ENCODE measurements around the gene KRT9. TPM values are rescaled to one million over a fixed set of nuclear protein-coding genes. Genes with fewer than 3 reads are reported as not detected.

The KRT9 gene
- polyA plus RNA-seq, 2 donors = 0.12 to 0.24 TPM

GRCh38 chr17:41532947-41533570, 38.8 kb downstream of the KRT9 start:
- H3K4me3 ChIP-seq (ENCODE audit: low read depth in 1 of 2, low read length in 2 of 2) = no peak overlapping the region
- H3K27me3 ChIP-seq (ENCODE audit: control insufficient read depth in 1 of 2, insufficient read depth in 2 of 2, low read length in 2 of 2) = no peaks in the 10 kb centered on the region
- WGBS, 2 donors = 74 to 76% methylated on average over 9 of the region's 9 CpGs
- H3K4me1 ChIP-seq (ENCODE audit: control insufficient read depth in 2 of 2, insufficient read depth in 2 of 2, low read length in 1 of 2) = peaks cover 2 to 17% of the 10 kb centered on the region in 2 donors
- peaks cover 0 to 2% of the 10 kb centered on the region in 2 donors for H3K9me3 ChIP-seq (ENCODE audit: control insufficient read depth in 2 of 2, insufficient read depth in 1 of 2, low read depth in 1 of 2, low read length in 1 of 2)
- H3K27ac ChIP-seq (ENCODE audit: low read depth in 2 of 2, low read length in 1 of 2) = peak overlapping the region in 1 of 2 donors; percentile 43
- no peaks in the 10 kb centered on the region for H3K36me3 ChIP-seq (ENCODE audit: control insufficient read depth in 2 of 2, insufficient read depth in 2 of 2, low read length in 1 of 2)

GRCh38 chr17:41531993-41532392, 39.9 kb downstream of the KRT9 start:
- Histone ChIP-seq H3K4me1 (ENCODE audit: control insufficient read depth in 2 of 2, insufficient read depth in 2 of 2, low read length in 1 of 2) (peaks cover 2 to 24% of the 10 kb centered on the region in 2 donors), H3K27ac (ENCODE audit: low read depth in 2 of 2, low read length in 1 of 2) (no peak overlapping the region), H3K9me3 (ENCODE audit: control insufficient read depth in 2 of 2, insufficient read depth in 1 of 2, low read depth in 1 of 2, low read length in 1 of 2) (peaks cover 0 to 2% of the 10 kb centered on the region in 2 donors), H3K27me3 (ENCODE audit: control insufficient read depth in 1 of 2, insufficient read depth in 2 of 2, low read length in 2 of 2) (no peaks in the 10 kb centered on the region), H3K36me3 (ENCODE audit: control insufficient read depth in 2 of 2, insufficient read depth in 2 of 2, low read length in 1 of 2) (no peaks in the 10 kb centered on the region), H3K4me3 (ENCODE audit: low read depth in 1 of 2, low read length in 2 of 2) (no peak overlapping the region)
- 67 to 77% methylated on average over 1 of the region's 1 CpG for WGBS, 2 donors

GRCh38 chr17:41530062-41531048, 41.5 kb downstream of the KRT9 start:
- peaks cover 0 to 14% of the 10 kb centered on the region in 2 donors for H3K4me1 ChIP-seq (ENCODE audit: control insufficient read depth in 2 of 2, insufficient read depth in 2 of 2, low read length in 1 of 2)
- H3K27ac ChIP-seq (ENCODE audit: low read depth in 2 of 2, low read length in 1 of 2) = no peak overlapping the region
- no peaks in the 10 kb centered on the region for H3K9me3 ChIP-seq (ENCODE audit: control insufficient read depth in 2 of 2, insufficient read depth in 1 of 2, low read depth in 1 of 2, low read length in 1 of 2)
- H3K36me3 ChIP-seq (ENCODE audit: control insufficient read depth in 2 of 2, insufficient read depth in 2 of 2, low read length in 1 of 2) = no peaks in the 10 kb centered on the region
- WGBS, 2 donors = 67 to 74% methylated on average over 8 of the region's 8 CpGs
- no peak overlapping the region for H3K4me3 ChIP-seq (ENCODE audit: low read depth in 1 of 2, low read length in 2 of 2)
- H3K27me3 ChIP-seq (ENCODE audit: control insufficient read depth in 1 of 2, insufficient read depth in 2 of 2, low read length in 2 of 2) = no peaks in the 10 kb centered on the region

GRCh38 chr17:41529491-41529915, 42.4 kb downstream of the KRT9 start:
- peak overlapping the region in 1 of 2 donors; percentile 15 for H3K4me3 ChIP-seq (ENCODE audit: low read depth in 1 of 2, low read length in 2 of 2)
- H3K27ac ChIP-seq (ENCODE audit: low read depth in 2 of 2, low read length in 1 of 2) = peak overlapping the region; percentile 48 to 78
- peaks cover 0 to 14% of the 10 kb centered on the region in 2 donors for H3K4me1 ChIP-seq (ENCODE audit: control insufficient read depth in 2 of 2, insufficient read depth in 2 of 2, low read length in 1 of 2)
- H3K9me3 ChIP-seq (ENCODE audit: control insufficient read depth in 2 of 2, insufficient read depth in 1 of 2, low read depth in 1 of 2, low read length in 1 of 2) = no peaks in the 10 kb centered on the region
- H3K27me3 ChIP-seq (ENCODE audit: control insufficient read depth in 1 of 2, insufficient read depth in 2 of 2, low read length in 2 of 2) = no peaks in the 10 kb centered on the region
- 56 to 69% methylated on average over 5 of the region's 5 CpGs for WGBS, 2 donors
- H3K36me3 ChIP-seq (ENCODE audit: control insufficient read depth in 2 of 2, insufficient read depth in 2 of 2, low read length in 1 of 2) = no peaks in the 10 kb centered on the region

GRCh38 chr17:41528959-41529353, 42.9 kb downstream of the KRT9 start:
- H3K9me3 ChIP-seq (ENCODE audit: control insufficient read depth in 2 of 2, insufficient read depth in 1 of 2, low read depth in 1 of 2, low read length in 1 of 2) = no peaks in the 10 kb centered on the region
- peaks cover 0 to 14% of the 10 kb centered on the region in 2 donors for H3K4me1 ChIP-seq (ENCODE audit: control insufficient read depth in 2 of 2, insufficient read depth in 2 of 2, low read length in 1 of 2)
- peak overlapping the region; percentile 15 to 23 for H3K4me3 ChIP-seq (ENCODE audit: low read depth in 1 of 2, low read length in 2 of 2)
- WGBS, 2 donors = 50 to 51% methylated on average over 10 of the region's 10 CpGs
- peaks cover 0 to under 1% of the 10 kb centered on the region in 2 donors for H3K36me3 ChIP-seq (ENCODE audit: control insufficient read depth in 2 of 2, insufficient read depth in 2 of 2, low read length in 1 of 2)
- H3K27ac ChIP-seq (ENCODE audit: low read depth in 2 of 2, low read length in 1 of 2) = peak overlapping the region; percentile 48 to 78
- H3K27me3 ChIP-seq (ENCODE audit: control insufficient read depth in 1 of 2, insufficient read depth in 2 of 2, low read length in 2 of 2) = no peaks in the 10 kb centered on the region

- Histone ChIP-seq H3K9me3 (ENCODE audit: control insufficient read depth in 2 of 2, insufficient read depth in 1 of 2, low read depth in 1 of 2, low read length in 1 of 2) (no peaks in the 10 kb centered on the region), H3K36me3 (ENCODE audit: control insufficient read depth in 2 of 2, insufficient read depth in 2 of 2, low read length in 1 of 2) (peaks cover 0 to 2% of the 10 kb centered on the region in 2 donors), H3K4me3 (ENCODE audit: low read depth in 1 of 2, low read length in 2 of 2) (peak overlapping the region; percentile 60 to 62), H3K27me3 (ENCODE audit: control insufficient read depth in 1 of 2, insufficient read depth in 2 of 2, low read length in 2 of 2) (no peaks in the 10 kb centered on the region), H3K27ac (ENCODE audit: low read depth in 2 of 2, low read length in 1 of 2) (peak overlapping the region; percentile 56 to 76), H3K4me1 (ENCODE audit: control insufficient read depth in 2 of 2, insufficient read depth in 2 of 2, low read length in 1 of 2) (peaks cover 0 to 17% of the 10 kb centered on the region in 2 donors)
- WGBS, 2 donors = 7 to 10% methylated on average over 62 of the region's 62 CpGs
These were observed 44.5 kb downstream of the KRT9 start for GRCh38 chr17:41527063-41528023.

- WGBS, 2 donors = 70 to 74% methylated on average over 11 of the region's 11 CpGs
- peak overlapping the region; percentile 50 to 61 for H3K27ac ChIP-seq (ENCODE audit: low read depth in 2 of 2, low read length in 1 of 2)
- peaks cover 0 to 28% of the 10 kb centered on the region in 2 donors for H3K4me1 ChIP-seq (ENCODE audit: control insufficient read depth in 2 of 2, insufficient read depth in 2 of 2, low read length in 1 of 2)
- H3K4me3 ChIP-seq (ENCODE audit: low read depth in 1 of 2, low read length in 2 of 2) = peak overlapping the region; percentile 37 to 62
- no peaks in the 10 kb centered on the region for H3K9me3 ChIP-seq (ENCODE audit: control insufficient read depth in 2 of 2, insufficient read depth in 1 of 2, low read depth in 1 of 2, low read length in 1 of 2)
- peaks cover 0 to 2% of the 10 kb centered on the region in 2 donors for H3K36me3 ChIP-seq (ENCODE audit: control insufficient read depth in 2 of 2, insufficient read depth in 2 of 2, low read length in 1 of 2)
- no peaks in the 10 kb centered on the region for H3K27me3 ChIP-seq (ENCODE audit: control insufficient read depth in 1 of 2, insufficient read depth in 2 of 2, low read length in 2 of 2)
These were observed 47.6 kb downstream of the KRT9 start for GRCh38 chr17:41524261-41524660.

- Histone ChIP-seq H3K36me3 (ENCODE audit: control insufficient read depth in 2 of 2, insufficient read depth in 2 of 2, low read length in 1 of 2) (peaks cover 0 to 2% of the 10 kb centered on the region in 2 donors), H3K27ac (ENCODE audit: low read depth in 2 of 2, low read length in 1 of 2) (peak overlapping the region; percentile 50 to 62), H3K4me1 (ENCODE audit: control insufficient read depth in 2 of 2, insufficient read depth in 2 of 2, low read length in 1 of 2) (peaks cover 0 to 27% of the 10 kb centered on the region in 2 donors), H3K27me3 (ENCODE audit: control insufficient read depth in 1 of 2, insufficient read depth in 2 of 2, low read length in 2 of 2) (no peaks in the 10 kb centered on the region), H3K4me3 (ENCODE audit: low read depth in 1 of 2, low read length in 2 of 2) (peak overlapping the region; percentile 37 to 62), H3K9me3 (ENCODE audit: control insufficient read depth in 2 of 2, insufficient read depth in 1 of 2, low read depth in 1 of 2, low read length in 1 of 2) (no peaks in the 10 kb centered on the region)
- 47 to 50% methylated on average over 19 of the region's 19 CpGs for WGBS, 2 donors
These were observed 48.1 kb downstream of the KRT9 start for GRCh38 chr17:41523787-41524186.

- Histone ChIP-seq H3K27ac (ENCODE audit: low read depth in 2 of 2, low read length in 1 of 2) (no peak overlapping the region), H3K4me1 (ENCODE audit: control insufficient read depth in 2 of 2, insufficient read depth in 2 of 2, low read length in 1 of 2) (peaks cover 0 to 27% of the 10 kb centered on the region in 2 donors), H3K4me3 (ENCODE audit: low read depth in 1 of 2, low read length in 2 of 2) (peak overlapping the region in 1 of 2 donors; percentile 62), H3K36me3 (ENCODE audit: control insufficient read depth in 2 of 2, insufficient read depth in 2 of 2, low read length in 1 of 2) (peaks cover 0 to 2% of the 10 kb centered on the region in 2 donors), H3K27me3 (ENCODE audit: control insufficient read depth in 1 of 2, insufficient read depth in 2 of 2, low read length in 2 of 2) (no peaks in the 10 kb centered on the region), H3K9me3 (ENCODE audit: control insufficient read depth in 2 of 2, insufficient read depth in 1 of 2, low read depth in 1 of 2, low read length in 1 of 2) (no peaks in the 10 kb centered on the region)
- 49 to 51% methylated on average over 4 of the region's 4 CpGs for WGBS, 2 donors
These were observed 48.6 kb downstream of the KRT9 start for GRCh38 chr17:41523225-41523593.
